Activated naive CD4-positive, alpha-beta T cell (primary cell): Measurements from ENCODE around the gene UCN.

Experiments
- DNase-seq, 4 experiments: peaks; one replicate each; lab custom pipeline; 2025; lab: John Stamatoyannopoulos, UW

The UCN gene

GRCh38 chr2:27261241-27261925, 46.9 kb downstream of the UCN start:
- no peak for DNase-seq

- no peak for DNase-seq
These were observed 50.2 kb downstream of the UCN start for GRCh38 chr2:27258051-27258450.
